Hepatocyte (in vitro differentiated cells): ENCODE measurements around the gene PDLIM5.

ENCODE experiments used
- CTCF ChIP-seq: fragments of 200-600 bp; sonication (generic); IDR thresholded peaks from 2 replicates; pipeline ENCODE4 v1.5.1; 2016; ENCODE audit warnings: antibody characterized with exemption, mild to moderate bottlenecking; ENCODE audit not compliant: poor library complexity
- EZH2phosphoT487 ChIP-seq: fragments of 200-600 bp; sonication (generic); IDR thresholded peaks from one replicate; pipeline ENCODE4 v1.6.1; 2018; ENCODE audit warnings: antibody characterized with exemption, mild to moderate bottlenecking, low read depth, moderate library complexity; ENCODE audit not compliant: unreplicated experiment, severe bottlenecking

- TF ChIP-seq CTCF (no peak), EZH2phosphoT487 (no peak)
These were observed 178.1 kb downstream of the PDLIM5 start for GRCh38 chr4:94629837-94630236.
